GM12892 (cell line): Measurements from ENCODE around the gene STOX2.

Experiments
- DNase-seq: peaks from one replicate; pipeline ENCODE4 v3.0.0; 2011; ENCODE audit not compliant: insufficient read length
- FAIRE-seq: peaks from 2 replicates; lab custom pipeline; 2011; peaks lifted over from hg19 to GRCh38; lab: Jason Lieb, UNC
- POLR2A ChIP-seq: IDR thresholded peaks from 2 replicates; pipeline ENCODE4 v1.6.1; 2011; ENCODE audit warnings: low read depth, low read length, control low read depth
- POLR2AphosphoS5 ChIP-seq: IDR thresholded peaks from 2 replicates; pipeline ENCODE4 v1.6.1; 2011; ENCODE audit warnings: low read depth, low read length, control low read depth
- TAF1 ChIP-seq: IDR thresholded peaks from 2 replicates; pipeline ENCODE4 v1.6.1; 2011; ENCODE audit warnings: low read depth, mild to moderate bottlenecking, control low read depth, low read length, borderline replicate concordance

Gene STOX2

DNA sequence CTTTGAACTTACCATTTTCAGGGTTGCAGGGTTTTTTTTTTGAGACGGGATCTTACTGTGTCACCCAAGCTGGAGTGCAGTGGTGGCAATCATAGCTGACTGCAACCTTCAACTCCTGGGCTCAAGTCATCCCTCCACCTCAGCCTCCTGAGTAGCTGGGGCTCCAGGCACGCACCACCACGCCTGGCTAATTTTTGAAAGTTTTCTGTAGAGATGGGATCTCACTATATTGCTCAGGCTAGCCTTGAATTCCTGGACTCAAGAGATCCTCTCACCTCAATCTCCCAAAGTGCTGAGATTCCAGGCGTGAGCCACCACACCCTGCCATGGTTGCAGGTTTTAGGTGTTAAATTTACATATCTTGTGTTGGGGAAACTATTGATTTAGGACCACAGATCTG is 64.5 kb downstream of the STOX2 start:
- FAIRE-seq (no peak), DNase-seq (no peak)
- TF ChIP-seq TAF1 = no peak
- no peak for TF ChIP-seq POLR2AphosphoS5
- TF ChIP-seq POLR2A = no peak

DNA sequence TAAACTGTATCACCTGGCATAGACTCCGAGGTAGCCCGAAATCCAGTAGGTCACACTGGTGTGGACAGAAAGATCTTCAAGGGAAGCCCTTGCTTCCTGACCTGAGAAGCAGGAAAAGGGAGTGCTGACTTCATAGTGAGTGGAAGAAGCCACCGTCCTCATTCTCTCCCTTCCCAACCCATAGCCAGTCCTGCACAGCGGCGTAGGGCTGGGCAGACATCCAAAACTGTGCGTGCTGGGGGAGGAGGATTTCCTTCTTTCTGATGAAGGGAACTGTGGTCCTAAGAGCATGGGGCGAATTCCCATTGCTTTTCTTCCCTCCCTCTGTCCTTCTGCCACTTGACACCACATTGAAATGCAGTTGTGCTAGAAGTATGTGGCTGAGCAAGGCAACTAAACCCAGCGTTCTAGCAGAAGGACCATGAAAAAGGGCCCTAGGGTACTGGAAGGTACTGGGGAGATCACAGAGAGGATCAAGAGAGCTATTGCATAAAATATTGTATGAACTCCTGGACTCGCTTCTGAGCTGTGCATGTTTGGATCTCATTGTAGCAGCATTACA is 66.9 kb downstream of the STOX2 start:
- DNase-seq (no peak), FAIRE-seq (no peak)
- TF ChIP-seq POLR2A = no peak
- no peak for TF ChIP-seq TAF1

DNA sequence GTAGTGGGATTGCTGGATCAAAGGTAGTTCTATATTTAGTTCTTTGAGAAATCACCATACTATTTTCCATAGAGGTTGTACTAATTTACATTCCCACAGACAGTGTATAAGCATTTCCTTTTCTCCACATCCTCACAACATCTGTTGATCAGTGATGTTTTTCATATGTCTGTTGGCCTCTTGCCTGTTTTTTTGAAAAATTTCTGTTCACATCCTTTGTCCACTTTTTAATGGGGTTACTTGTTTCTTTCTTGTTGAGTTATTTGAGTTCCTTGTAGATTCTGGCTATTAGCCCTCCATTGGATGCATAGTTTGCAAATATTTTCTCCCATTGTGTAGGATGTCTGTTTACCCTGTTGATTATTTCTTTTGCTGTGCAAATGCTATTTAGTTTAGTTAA is 72.6 kb downstream of the STOX2 start:
- FAIRE-seq = no peak
- no peak for DNase-seq
- no peak for TF ChIP-seq POLR2A
- no peak for TF ChIP-seq TAF1
- TF ChIP-seq POLR2AphosphoS5 = no peak

- no peak for FAIRE-seq
- TF ChIP-seq POLR2AphosphoS5 (no peak), TAF1 (no peak), POLR2A (no peak)
Observed at GRCh38 chr4:183984566-183984965, 79.5 kb downstream of the STOX2 start.

DNA sequence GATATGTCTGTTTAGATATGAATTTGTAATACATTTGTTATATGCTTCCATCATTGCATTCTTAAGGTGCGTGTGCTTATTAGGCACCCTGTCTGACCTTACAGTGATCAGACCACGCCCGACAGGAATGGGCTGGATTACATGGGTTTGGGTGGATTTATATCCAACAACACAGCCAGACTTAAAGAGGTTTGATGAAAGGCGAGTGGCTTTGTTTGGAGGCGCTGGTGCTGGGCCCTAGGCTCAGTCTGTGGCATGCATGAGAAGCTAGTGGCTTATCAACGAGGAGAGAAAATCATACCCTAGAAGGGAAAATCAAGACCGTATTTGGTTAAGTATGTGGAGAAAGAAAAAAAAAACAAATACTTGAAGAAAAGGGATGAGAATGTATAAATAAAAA is 80.7 kb downstream of the STOX2 start:
- DNase-seq (no peak), FAIRE-seq (no peak)
- TF ChIP-seq TAF1 (no peak), POLR2A (no peak), POLR2AphosphoS5 (no peak)

More at GRCh38 chr4:183984566-183984965, 79.5 kb downstream of the STOX2 start:
- DNase-seq = no peak

GRCh38 chr4:183986291-183986970 is 81.3 kb downstream of the STOX2 start:
- DNase-seq (no peak), FAIRE-seq (no peak)
- TF ChIP-seq POLR2A (no peak), TAF1 (no peak), POLR2AphosphoS5 (no peak)

- TF ChIP-seq POLR2A = no peak
- TF ChIP-seq TAF1 = no peak
- TF ChIP-seq POLR2AphosphoS5 = no peak
- FAIRE-seq = no peak
- DNase-seq = no peak
Observed at GRCh38 chr4:183986971-183987946, 82.2 kb downstream of the STOX2 start.

GRCh38 chr4:183987987-183988392 is 82.9 kb downstream of the STOX2 start:
- no peak for DNase-seq
- no peak for FAIRE-seq
- TF ChIP-seq POLR2AphosphoS5 = no peak
- no peak for TF ChIP-seq TAF1

GRCh38 chr4:183988874-183989273 is 83.8 kb downstream of the STOX2 start:
- TF ChIP-seq POLR2A = no peak
- no peak for TF ChIP-seq TAF1
- TF ChIP-seq POLR2AphosphoS5 = no peak
- DNase-seq = no peak
- FAIRE-seq = no peak

DNA sequence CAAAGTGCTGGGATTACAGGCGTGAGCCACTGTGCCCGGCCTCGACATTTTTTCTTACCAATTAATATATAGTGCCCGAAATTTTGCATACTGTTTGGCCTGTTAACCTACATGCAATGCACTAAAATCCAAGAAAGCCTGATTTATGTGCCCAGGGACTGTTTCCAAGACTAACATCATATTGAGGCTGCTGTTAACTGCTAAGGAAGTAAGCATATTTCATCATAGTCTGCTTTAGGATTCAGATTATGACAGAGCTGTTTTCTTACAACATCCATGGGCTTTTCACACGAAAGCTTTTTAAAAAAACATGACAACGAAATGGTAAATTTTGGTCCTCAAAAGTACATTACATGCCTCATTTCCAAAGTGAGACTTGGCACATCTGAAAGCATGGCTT is 84.4 kb downstream of the STOX2 start:
- no peak for DNase-seq
- TF ChIP-seq TAF1 (no peak), POLR2A (no peak), POLR2AphosphoS5 (no peak)
- no peak for FAIRE-seq

GRCh38 chr4:183989931-183990330 is 84.8 kb downstream of the STOX2 start:
- DNase-seq = no peak
- no peak for TF ChIP-seq TAF1
- TF ChIP-seq POLR2A = no peak
- no peak for TF ChIP-seq POLR2AphosphoS5
- FAIRE-seq = no peak
